ENCODE results near the gene TRIM37.

TRIM37 gene

GRCh38 chr17:59067340-59067739 lies 39.3 kb downstream of the TRIM37 start:
- no peak for DNase-seq
- intact Hi-C loops (cut with DNase I) = no loop called here

- intact Hi-C loops (cut with DNase I) = no loop called here
- DNase-seq = no peak
Observed at GRCh38 chr17:59062509-59062908, 44.2 kb downstream of the TRIM37 start.

- intact Hi-C loops (cut with DNase I) = no loop called here
Observed at GRCh38 chr17:59056857-59057256, 49.8 kb downstream of the TRIM37 start.

GRCh38 chr17:59049798-59050197 lies 56.9 kb downstream of the TRIM37 start:
- no peak for DNase-seq
- intact Hi-C loops (cut with DNase I) = no loop called here

More at GRCh38 chr17:59056857-59057256, 49.8 kb downstream of the TRIM37 start:
- no peak for DNase-seq

GRCh38 chr17:59047616-59048015 lies 59.1 kb downstream of the TRIM37 start:
- DNase-seq = no peak
- intact Hi-C loops (cut with DNase I) = no loop called here

GRCh38 chr17:59046192-59046591 lies 60.5 kb downstream of the TRIM37 start:
- DNase-seq = no peak
- intact Hi-C loops (cut with DNase I) = no loop called here

- no peak for DNase-seq
- intact Hi-C loops (cut with DNase I) = no loop called here
Observed at GRCh38 chr17:59038734-59039133, 67.9 kb downstream of the TRIM37 start.

- intact Hi-C loops (cut with DNase I) = no loop called here
- DNase-seq = no peak
Observed at GRCh38 chr17:59037960-59038359, 68.7 kb downstream of the TRIM37 start.

- intact Hi-C loops (cut with DNase I) = no loop called here
- no peak for DNase-seq
Observed at GRCh38 chr17:59030811-59031210, 75.9 kb downstream of the TRIM37 start.

- DNase-seq = no peak
- intact Hi-C loops (cut with DNase I) = no loop called here
Observed at GRCh38 chr17:59028328-59028727, 78.4 kb downstream of the TRIM37 start.

- intact Hi-C loops (cut with DNase I) = no loop called here
- peak in 4 of 42 donors; percentile 14 to 30 (median 23) for DNase-seq
Observed at GRCh38 chr17:59027750-59028149, 78.9 kb downstream of the TRIM37 start.

- no peak for DNase-seq
- intact Hi-C loops (cut with DNase I) = no loop called here
Observed at GRCh38 chr17:59026176-59026939, 80.3 kb downstream of the TRIM37 start.

GRCh38 chr17:59024916-59025315 lies 81.8 kb downstream of the TRIM37 start:
- intact Hi-C loops (cut with DNase I) = no loop called here
- DNase-seq = no peak

- intact Hi-C loops (cut with DNase I) = no loop called here
- no peak for DNase-seq
Observed at GRCh38 chr17:59018019-59018418, 88.7 kb downstream of the TRIM37 start.

GRCh38 chr17:59011975-59012374 lies 94.7 kb downstream of the TRIM37 start:
- intact Hi-C loops (cut with DNase I) = no loop called here
- DNase-seq = no peak

- intact Hi-C loops (cut with DNase I) = no loop called here
- no peak for DNase-seq
Observed at GRCh38 chr17:59010026-59010425, 96.7 kb downstream of the TRIM37 start.

GRCh38 chr17:59008737-59009136 lies 97.9 kb downstream of the TRIM37 start:
- no peak for DNase-seq
- intact Hi-C loops (cut with DNase I) = loop anchor here (5.0 kb wide), 1 partner anchor 486 kb away; no protein-coding TSS in a partner anchor

GRCh38 chr17:59007995-59008394 lies 98.7 kb downstream of the TRIM37 start:
- DNase-seq = no peak
- intact Hi-C loops (cut with DNase I) = loop anchor here (5.0 kb wide), 1 partner anchor 486 kb away; no protein-coding TSS in a partner anchor

- intact Hi-C loops (cut with DNase I) = loop anchor here (5.0 kb wide), 1 partner anchor 482 kb away; no protein-coding TSS in a partner anchor
- DNase-seq = peak in 40 of 42 donors; percentile 15 to 90 (median 67)
Observed at GRCh38 chr17:59004338-59005111, 102.2 kb downstream of the TRIM37 start.

- no peak for DNase-seq
- intact Hi-C loops (cut with DNase I) = no loop called here
Observed at GRCh38 chr17:59003860-59004259, 102.8 kb downstream of the TRIM37 start.
